Muscle layer of duodenum (tissue), 2 donors: Measurements from ENCODE around the gene MAU2.

ENCODE experiments used
- H3K27ac ChIP-seq: one replicate; pipeline ENCODE4 v1.7.0; 2013; ENCODE audit warnings: mild to moderate bottlenecking, low read length
- H3K27me3 ChIP-seq: one replicate; pipeline ENCODE4 v1.7.0; 2013; ENCODE audit warnings: low read depth, mild to moderate bottlenecking, control low read depth, low read length
- H3K36me3 ChIP-seq, 2 donors: one replicate each; pipeline ENCODE4 v1.7.0; 2013; ENCODE audit warnings: low read length in 2 of 2, control low read depth in 1 of 2, mild to moderate bottlenecking in 1 of 2; ENCODE audit not compliant: insufficient read depth in 2 of 2, control insufficient read depth in 1 of 2
- H3K4me1 ChIP-seq, 2 donors: one replicate each; pipeline ENCODE4 v1.7.0; 2013; ENCODE audit warnings: low read length in 2 of 2, mild to moderate bottlenecking in 2 of 2, control low read depth in 1 of 2, moderate library complexity in 1 of 2; ENCODE audit not compliant: insufficient read depth in 2 of 2, control insufficient read depth in 1 of 2
- H3K4me3 ChIP-seq, 2 donors: one replicate each; pipeline ENCODE4 v1.7.0; 2013; ENCODE audit warnings: low read length in 2 of 2, low read depth in 1 of 2, mild to moderate bottlenecking in 1 of 2
- H3K9me3 ChIP-seq, 2 donors: one replicate each; pipeline ENCODE4 v1.7.0; 2013; ENCODE audit warnings: low read length in 2 of 2, control low read depth in 1 of 2, mild to moderate bottlenecking in 1 of 2; ENCODE audit not compliant: control insufficient read depth in 1 of 2
- donor health status: healthy.

The MAU2 gene

DNA sequence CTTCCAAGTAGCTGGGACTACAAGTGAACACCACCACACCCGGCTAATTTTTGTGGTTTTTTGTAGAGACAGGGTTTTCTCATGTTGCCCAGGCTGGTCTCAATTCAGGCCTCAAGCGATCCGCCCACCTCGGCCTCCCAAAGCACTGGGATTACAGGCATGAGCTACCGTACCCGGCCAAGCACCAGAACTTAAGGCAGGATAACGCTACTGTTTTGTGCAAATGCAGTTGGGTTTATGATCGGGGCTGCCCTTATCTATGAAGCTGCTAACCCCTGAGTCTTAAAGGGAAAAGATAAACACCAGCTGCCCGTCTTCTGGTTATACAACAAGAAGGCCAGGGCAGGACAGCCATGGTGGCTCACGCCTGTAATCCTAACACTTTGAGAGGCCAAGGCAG is 34.9 kb upstream of the MAU2 start:
- peaks cover 31 to 82% of the 10 kb centered on the region in 2 donors for H3K36me3 ChIP-seq
- H3K27ac ChIP-seq: no peak overlapping the region
- H3K9me3 ChIP-seq: no peaks in the 10 kb centered on the region

DNA sequence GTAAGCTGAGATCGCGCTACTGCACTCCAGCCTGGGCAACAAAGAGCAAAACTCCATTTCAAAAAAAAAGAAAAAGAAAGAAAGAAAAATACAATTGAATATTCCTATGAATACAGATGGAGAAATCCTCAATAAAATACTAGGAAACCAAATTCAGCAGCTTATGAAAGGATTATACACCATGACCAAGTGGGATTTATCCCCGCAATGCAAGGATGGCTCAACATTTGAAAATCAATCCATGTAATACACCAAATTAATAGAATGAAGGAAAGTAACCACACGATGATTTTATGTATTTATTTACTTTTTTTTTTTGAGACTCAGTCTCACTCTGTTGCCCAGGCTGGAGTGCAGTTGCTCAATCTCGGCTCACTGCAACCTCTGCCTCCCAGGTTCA is 28.0 kb upstream of the MAU2 start:
- H3K36me3 ChIP-seq: peaks cover 16 to 74% of the 10 kb centered on the region in 2 donors

More for the DNA sequence above, 34.9 kb upstream of the MAU2 start:
- no peaks in the 10 kb centered on the region for H3K4me1 ChIP-seq
- no peak overlapping the region for H3K4me3 ChIP-seq
- no peaks in the 10 kb centered on the region for H3K27me3 ChIP-seq

DNA sequence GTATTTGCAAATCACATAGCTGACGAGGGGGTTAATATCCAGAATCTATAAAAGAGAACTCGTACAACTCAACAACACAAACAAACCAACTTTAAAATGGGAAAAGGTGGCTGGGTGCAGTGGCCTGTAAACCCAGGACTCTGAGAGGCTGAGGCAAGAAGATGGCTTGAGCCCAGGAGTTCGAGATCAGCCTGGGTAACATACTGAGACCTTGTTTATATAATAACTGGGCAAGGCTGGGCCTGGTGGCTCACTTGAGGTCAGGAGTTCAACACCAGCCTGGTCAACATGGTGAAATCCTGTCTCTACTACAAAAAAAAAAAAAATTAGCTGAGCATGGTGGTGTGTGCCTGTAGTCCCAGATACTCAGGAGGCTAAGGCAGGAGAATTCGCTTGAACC is 25.7 kb upstream of the MAU2 start:
- Histone ChIP-seq H3K36me3 (peaks cover 12 to 60% of the 10 kb centered on the region in 2 donors), H3K27ac (no peak overlapping the region), H3K4me1 (no peaks in the 10 kb centered on the region), H3K4me3 (no peak overlapping the region), H3K27me3 (no peaks in the 10 kb centered on the region), H3K9me3 (no peaks in the 10 kb centered on the region)

More for the DNA sequence above, 28.0 kb upstream of the MAU2 start:
- no peaks in the 10 kb centered on the region for H3K9me3 ChIP-seq
- H3K4me1 ChIP-seq: no peaks in the 10 kb centered on the region
- no peaks in the 10 kb centered on the region for H3K27me3 ChIP-seq
- H3K4me3 ChIP-seq: no peak overlapping the region
- no peak overlapping the region for H3K27ac ChIP-seq

DNA sequence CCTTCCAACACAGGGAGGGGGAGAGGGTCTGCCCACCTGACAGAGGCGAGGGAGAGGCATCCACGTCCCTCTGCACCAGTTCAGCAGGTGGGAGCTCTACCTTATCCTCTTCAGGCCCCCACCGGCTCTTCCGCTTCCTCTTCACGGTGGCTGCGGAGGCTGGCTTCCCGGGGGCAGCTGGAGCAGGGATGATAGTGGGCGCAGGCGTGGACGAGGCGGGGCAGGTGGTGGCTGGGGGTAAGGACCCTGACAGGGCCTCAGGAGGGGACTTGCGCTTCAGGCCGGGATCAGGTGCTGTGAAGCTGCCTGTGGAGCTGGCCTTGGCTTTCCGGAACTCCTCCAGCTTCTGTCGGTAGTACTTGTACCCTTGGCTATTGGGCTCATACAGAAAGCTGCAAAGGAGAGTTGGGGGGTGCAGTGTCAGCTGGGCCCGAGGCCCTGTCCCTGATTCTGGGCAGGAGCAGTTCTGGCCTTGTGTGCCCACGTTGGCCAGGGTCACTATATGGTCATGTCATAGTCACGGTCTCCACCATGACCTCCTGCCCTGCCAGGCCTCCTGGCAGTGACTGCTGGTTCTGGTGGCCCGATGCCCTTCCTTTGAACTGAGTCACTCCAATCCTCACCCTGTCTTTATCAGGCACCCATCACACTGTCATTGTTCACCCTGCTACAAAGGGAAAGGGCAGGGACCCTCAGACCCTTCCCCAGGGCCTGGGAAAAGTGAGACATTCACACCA is 23.5 kb upstream of the MAU2 start:
- H3K27me3 ChIP-seq: no peaks in the 10 kb centered on the region
- peaks cover 17 to 71% of the 10 kb centered on the region in 2 donors for H3K36me3 ChIP-seq
- H3K4me1 ChIP-seq: no peaks in the 10 kb centered on the region
- H3K27ac ChIP-seq: no peak overlapping the region
- no peaks in the 10 kb centered on the region for H3K9me3 ChIP-seq
- no peak overlapping the region for H3K4me3 ChIP-seq

DNA sequence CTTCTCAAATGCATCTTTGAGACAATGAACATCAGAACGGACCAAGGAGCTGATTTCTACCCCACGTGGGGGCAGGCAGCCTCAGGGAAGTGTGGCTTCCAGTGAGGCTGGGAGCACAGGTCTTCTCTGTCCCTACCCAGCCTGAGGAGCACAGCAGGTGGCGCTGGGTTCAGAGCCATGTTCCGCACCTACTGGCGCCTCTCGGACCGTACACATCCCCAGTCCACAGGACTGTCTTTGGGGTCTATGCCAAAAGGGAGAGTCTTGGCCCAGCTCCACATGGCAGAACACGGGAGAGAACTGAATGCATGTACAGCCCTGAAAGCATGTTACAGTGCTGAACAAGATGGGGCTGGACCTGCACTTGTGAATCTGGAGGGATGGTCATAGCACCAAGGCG is 22.9 kb upstream of the MAU2 start:
- Histone ChIP-seq H3K9me3 (no peaks in the 10 kb centered on the region), H3K36me3 (peaks cover 17 to 71% of the 10 kb centered on the region in 2 donors), H3K4me1 (no peaks in the 10 kb centered on the region), H3K4me3 (no peak overlapping the region), H3K27ac (no peak overlapping the region), H3K27me3 (no peaks in the 10 kb centered on the region)

DNA sequence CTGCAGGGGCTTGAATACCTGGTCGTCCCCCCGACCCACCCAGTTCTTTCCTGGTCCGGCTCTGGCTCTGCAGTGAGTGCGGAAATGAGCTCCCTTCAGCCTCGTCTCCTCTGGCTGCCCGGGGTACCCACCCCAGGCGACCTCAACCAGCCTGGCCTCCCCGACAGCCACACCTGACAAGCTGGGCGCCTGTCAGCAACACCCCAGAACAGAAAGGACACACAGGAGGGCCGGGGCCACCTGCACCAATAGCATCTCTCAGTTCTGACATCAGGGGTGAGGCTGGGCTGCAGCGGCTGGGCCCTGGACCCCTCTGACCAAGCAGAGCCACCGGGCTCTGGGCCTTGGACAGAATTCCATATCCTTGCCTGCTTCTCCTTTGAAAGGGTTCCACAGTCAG is 20.0 kb upstream of the MAU2 start:
- peaks cover 0 to 3% of the 10 kb centered on the region in 2 donors for H3K4me1 ChIP-seq
- peaks cover 27 to 73% of the 10 kb centered on the region in 2 donors for H3K36me3 ChIP-seq
- no peaks in the 10 kb centered on the region for H3K9me3 ChIP-seq
- no peak overlapping the region for H3K27ac ChIP-seq
- no peak overlapping the region for H3K4me3 ChIP-seq
- H3K27me3 ChIP-seq: no peaks in the 10 kb centered on the region

DNA sequence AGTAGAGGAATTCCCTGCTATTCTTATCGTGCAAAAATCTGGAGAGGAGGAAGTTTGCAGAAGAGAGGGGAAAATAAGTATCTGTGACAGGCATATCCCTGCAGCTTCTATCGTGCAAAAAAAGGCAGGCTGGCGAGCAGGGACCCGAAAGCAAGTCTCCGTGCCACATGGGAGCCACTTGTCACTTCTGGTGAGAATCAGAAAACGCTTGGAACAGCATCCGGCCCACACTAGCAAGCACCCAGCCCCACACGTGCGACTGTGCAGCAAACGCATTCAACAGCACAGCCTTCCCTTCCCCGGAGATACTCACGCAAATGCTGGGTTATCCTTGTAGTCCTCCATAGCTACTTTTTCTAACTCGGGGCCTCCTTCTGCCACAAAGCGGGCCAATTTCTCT is 17.2 kb upstream of the MAU2 start:
- no peaks in the 10 kb centered on the region for H3K27me3 ChIP-seq
- no peak overlapping the region for H3K27ac ChIP-seq
- no peaks in the 10 kb centered on the region for H3K9me3 ChIP-seq
- H3K4me3 ChIP-seq: no peak overlapping the region
- H3K4me1 ChIP-seq: peaks cover 0 to 3% of the 10 kb centered on the region in 2 donors
- H3K36me3 ChIP-seq: peaks cover 34 to 83% of the 10 kb centered on the region in 2 donors

DNA sequence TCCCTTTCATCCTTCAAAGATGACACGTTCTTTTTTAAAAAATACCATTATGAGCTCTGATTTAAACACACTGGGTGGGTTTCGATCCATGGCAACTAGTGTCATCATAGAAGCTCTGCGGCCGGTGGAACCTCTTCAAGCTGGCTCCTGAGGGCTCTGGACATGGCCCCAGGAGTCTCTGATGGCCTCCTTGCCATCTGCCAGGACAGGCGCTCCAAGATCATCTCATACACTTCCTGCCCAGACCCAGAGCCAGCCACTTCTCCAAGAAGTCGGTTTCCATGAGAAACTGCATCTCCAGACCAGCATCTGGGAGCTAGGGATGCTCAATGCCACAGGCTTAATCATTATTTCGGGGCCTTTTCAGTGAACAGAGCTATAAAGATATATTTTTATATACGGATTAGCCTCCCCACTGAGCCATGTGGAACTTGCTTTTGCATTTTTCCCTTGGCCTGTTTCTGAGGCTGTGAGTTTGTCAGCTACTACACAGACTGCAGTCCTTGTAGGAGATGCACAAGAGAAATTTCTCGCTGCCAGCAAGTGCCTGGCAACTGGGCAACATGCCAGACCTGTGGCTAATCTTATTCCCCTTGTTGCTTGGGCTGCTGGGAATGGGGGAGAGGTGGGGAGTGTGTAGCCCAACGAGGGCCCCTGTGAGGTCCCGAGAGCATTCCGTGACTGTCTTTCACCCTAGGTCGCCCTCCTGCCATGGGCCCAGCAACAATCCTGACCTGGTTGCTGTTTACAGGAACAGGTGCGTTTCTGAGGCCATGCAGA is 16.3 kb upstream of the MAU2 start:
- H3K27me3 ChIP-seq: no peaks in the 10 kb centered on the region
- peaks cover 34 to 91% of the 10 kb centered on the region in 2 donors for H3K36me3 ChIP-seq
- H3K4me3 ChIP-seq: no peak overlapping the region
- peaks cover 0 to 3% of the 10 kb centered on the region in 2 donors for H3K4me1 ChIP-seq
- H3K27ac ChIP-seq: no peak overlapping the region
- H3K9me3 ChIP-seq: no peaks in the 10 kb centered on the region

DNA sequence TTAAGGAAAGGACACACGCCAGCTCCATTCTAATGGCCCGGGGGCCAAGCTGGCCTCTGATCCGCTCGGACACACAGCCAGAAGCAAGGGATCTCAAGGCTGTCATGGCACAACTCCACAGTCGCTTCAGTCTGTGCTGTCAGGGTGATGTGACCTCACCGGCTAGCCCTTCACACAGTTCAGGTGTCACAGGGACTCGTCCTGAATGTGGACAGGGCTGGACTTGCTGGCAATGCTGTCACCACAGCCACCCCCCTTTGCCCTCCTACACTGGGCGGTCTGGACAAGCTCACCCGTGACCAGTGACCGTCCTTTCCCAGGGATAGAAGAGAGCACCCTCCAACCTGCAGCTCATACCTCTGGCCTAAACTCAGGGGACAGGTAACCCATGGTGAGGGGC is 15.6 kb upstream of the MAU2 start:
- Histone ChIP-seq H3K4me1 (peaks cover 0 to 3% of the 10 kb centered on the region in 2 donors), H3K36me3 (peaks cover 36 to 95% of the 10 kb centered on the region in 2 donors), H3K9me3 (no peaks in the 10 kb centered on the region), H3K4me3 (no peak overlapping the region), H3K27ac (no peak overlapping the region), H3K27me3 (no peaks in the 10 kb centered on the region)

DNA sequence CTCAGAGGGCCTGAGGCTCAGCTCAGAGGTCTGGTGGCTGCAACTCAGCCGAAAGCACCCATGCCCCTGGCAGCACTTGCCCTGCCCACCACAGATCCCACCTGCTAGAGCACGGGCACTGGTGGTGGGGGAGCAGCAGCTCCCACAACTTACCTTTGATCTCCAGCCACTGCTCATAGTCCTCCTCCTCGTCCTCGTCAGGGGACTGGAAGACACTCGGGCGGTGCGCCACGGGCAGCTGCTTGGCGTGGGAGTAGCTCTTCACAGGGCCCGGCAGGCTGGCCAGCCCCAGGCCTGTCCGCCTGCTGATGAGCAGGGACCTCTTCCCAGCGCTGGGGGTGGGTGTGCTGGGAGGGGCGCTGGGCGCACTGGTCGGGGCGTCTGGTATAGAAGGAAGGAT is 14.9 kb upstream of the MAU2 start:
- Histone ChIP-seq H3K9me3 (no peaks in the 10 kb centered on the region), H3K27ac (no peak overlapping the region), H3K4me3 (no peak overlapping the region), H3K4me1 (peaks cover 0 to 3% of the 10 kb centered on the region in 2 donors), H3K36me3 (peaks cover 41 to 95% of the 10 kb centered on the region in 2 donors), H3K27me3 (no peaks in the 10 kb centered on the region)

DNA sequence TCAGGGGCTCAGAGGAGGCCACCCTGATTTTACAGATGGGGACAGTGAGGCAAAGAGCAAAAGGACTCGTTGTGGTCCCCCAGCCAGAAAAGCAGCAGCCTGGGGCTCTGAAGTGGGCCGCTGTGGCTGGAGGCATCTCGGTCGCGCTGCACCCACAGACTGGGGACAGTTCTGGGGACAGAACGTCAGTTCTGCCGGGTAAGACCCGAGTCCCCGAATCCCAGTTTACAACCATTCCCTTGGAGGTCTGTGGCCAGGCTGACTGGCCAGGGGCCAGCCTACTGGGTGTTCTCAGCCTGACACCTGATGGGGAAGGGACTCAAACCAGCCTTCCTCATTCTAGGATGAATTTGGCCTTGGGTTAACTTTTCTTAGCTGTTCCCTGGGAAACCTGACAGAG is 14.4 kb upstream of the MAU2 start:
- no peaks in the 10 kb centered on the region for H3K9me3 ChIP-seq
- no peak overlapping the region for H3K4me3 ChIP-seq
- H3K36me3 ChIP-seq: peaks cover 41 to 93% of the 10 kb centered on the region in 2 donors
- H3K27me3 ChIP-seq: no peaks in the 10 kb centered on the region
- peaks cover 0 to 3% of the 10 kb centered on the region in 2 donors for H3K4me1 ChIP-seq
- H3K27ac ChIP-seq: no peak overlapping the region
